IPS DF 6.9 (cell line): ENCODE data around the gene HOXB1.
"Not testable (repeated sequence)": the region's sequence is repeated elsewhere in the genome, so short reads cannot be mapped to it uniquely, and the experiment has no call there.

Experiments
- DNase-seq: peaks from one replicate; pipeline ENCODE4 v3.0.0-alpha.2; 2013; ENCODE audit warnings: low read depth, low spot score
- H3K27ac ChIP-seq: one replicate; pipeline ENCODE4 v1.5.1; 2013; ENCODE audit warnings: low read length, control low read depth
- H3K27me3 ChIP-seq: 2 replicates; pipeline ENCODE4 v1.6.1; 2013; ENCODE audit warnings: mild to moderate bottlenecking, low read length; ENCODE audit not compliant: control insufficient read depth, insufficient read depth
- H3K36me3 ChIP-seq: 2 replicates; pipeline ENCODE4 v1.6.1; 2013; ENCODE audit warnings: low read length; ENCODE audit not compliant: control insufficient read depth, insufficient read depth
- H3K4me1 ChIP-seq: 2 replicates; pipeline ENCODE4 v1.6.1; 2013; ENCODE audit warnings: low read length; ENCODE audit not compliant: control insufficient read depth, insufficient read depth
- H3K4me3 ChIP-seq: 2 replicates; pipeline ENCODE4 v1.5.1; 2013; ENCODE audit warnings: mild to moderate bottlenecking, low read length
- H3K9me3 ChIP-seq: 2 replicates; pipeline ENCODE4 v1.6.1; 2013; ENCODE audit warnings: low read length, inconsistent platforms; ENCODE audit not compliant: control insufficient read depth, insufficient read depth
- WGBS: extraction: QIAGEN DNeasy Blood & Tissue Kit; methylation state at CpG from one replicate; pipeline ENCODE4 v1.1.7; 2013; ENCODE audit warnings: mixed read lengths, missing lambda C conversion rate; ENCODE audit not compliant: insufficient read length, insufficient coverage; 5-methylcytosine and 5-hydroxymethylcytosine counted together

HOXB1 gene

DNA sequence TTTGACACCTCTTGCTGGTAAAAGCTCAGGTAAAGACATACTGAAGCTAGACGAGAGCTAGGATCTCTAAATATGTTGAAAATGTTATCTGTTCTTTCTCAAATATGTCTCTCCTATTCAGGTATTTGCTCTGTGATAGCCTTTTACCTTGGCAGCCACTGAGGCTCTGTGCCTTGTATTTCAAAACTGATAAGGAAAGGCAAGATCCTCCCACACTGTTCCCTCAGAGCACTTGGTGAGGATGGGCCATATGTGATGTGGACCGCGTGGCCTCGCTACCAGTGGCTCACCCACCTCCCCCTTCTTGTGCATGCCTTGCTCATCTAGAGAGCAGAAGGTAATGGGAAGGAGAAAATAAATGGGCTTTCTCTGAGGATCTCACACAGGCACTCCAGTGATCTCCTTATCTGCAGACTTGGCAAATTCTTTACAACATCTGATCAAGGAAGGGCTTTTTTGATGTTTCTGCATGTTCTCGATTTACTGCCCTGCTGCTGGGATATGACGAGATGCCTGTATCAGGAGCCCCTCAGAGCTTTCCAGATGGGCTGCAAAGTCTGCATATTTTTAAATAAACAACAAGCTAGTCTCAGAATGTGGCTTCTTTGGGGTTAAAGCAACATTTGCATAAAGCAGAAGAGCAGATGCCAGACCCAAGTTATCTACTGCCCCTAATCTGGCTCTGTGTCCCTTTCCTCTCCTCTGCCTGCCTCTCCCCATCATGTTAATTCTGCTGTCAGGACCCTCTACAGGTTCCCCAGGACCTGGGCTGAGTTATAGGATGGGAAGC is 16.9 kb downstream of the HOXB1 start:
- no peak for DNase-seq
- H3K9me3 ChIP-seq, result no peaks in the 10 kb centered on the region
- no peak overlapping the region for H3K4me3 ChIP-seq
- H3K36me3 ChIP-seq, result no peaks in the 10 kb centered on the region
- H3K27me3 ChIP-seq, result no peaks in the 10 kb centered on the region
- no peak overlapping the region for H3K27ac ChIP-seq
- peaks cover 1% of the 10 kb centered on the region; the same call in 1 of the 2 replicates for H3K4me1 ChIP-seq
- WGBS, result no CpG with 5 or more reads among the region's 6 CpGs

DNA sequence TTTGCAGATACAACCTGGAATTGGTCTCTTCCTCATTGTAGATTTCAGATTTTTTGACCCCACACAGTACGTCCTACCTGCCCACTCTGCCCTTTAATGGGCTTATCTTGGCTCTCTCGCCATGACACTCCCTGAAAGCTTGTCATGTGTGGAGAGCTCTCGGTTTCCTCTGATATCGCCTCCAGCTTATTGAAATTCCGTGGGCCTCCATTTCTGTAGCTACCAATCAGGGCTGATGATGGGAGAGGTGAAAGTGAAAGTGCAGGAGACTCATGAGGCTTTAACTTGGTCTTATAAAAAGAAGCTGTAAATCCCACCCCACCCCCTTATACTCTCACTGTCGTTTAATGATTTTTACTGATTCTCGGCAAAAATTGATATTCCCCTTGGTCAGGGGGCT is 17.7 kb downstream of the HOXB1 start:
- DNase-seq, result no peak
- WGBS, result no CpG with 5 or more reads among the region's 7 CpGs
- Histone ChIP-seq H3K36me3 (no peaks in the 10 kb centered on the region), H3K4me3 (no peak overlapping the region), H3K9me3 (no peaks in the 10 kb centered on the region), H3K27ac (no peak overlapping the region), H3K4me1 (peaks cover 1% of the 10 kb centered on the region; the same call in 1 of the 2 replicates), H3K27me3 (no peaks in the 10 kb centered on the region)

DNA sequence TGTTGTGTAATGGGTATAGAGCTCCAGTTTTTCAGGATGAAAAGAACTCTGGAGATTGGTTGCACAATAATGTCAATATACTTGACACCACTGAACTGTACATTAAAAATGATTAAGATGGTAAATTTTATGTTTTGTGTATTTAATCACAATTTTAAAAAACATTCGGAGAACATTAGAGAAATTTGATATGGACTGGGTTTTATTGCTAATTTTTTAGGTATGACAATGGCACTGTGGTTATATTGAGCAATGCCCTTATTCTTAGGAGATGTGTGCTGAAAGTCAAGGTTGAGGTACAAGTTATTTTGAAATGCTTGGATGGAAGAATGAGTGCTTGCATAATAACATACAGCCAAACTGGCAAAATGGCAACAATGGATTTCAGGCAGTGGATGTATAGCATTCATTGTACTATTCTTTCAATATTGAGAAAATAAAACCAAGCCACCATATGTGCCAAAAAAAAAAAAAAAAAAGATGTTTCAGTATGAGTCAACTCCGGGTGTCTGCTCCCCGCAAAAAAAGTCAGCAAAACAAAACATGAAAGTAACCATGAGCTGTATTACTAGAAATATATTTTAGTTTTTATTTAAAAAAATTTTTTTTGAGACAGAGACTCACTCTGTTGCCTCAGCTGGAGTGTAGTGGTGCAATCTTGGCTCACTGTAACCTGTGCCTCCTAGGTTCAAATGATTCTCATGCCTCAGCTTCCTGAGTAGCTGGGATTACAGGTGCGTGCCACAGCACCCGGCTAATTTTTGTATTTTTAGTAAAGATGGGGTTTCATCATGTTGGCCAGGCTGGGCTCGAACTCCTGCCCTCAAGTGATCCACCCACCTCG is 19.8 kb downstream of the HOXB1 start:
- H3K4me3 ChIP-seq, result no peak overlapping the region
- 100% methylated on average over 1 of the region's 7 CpGs for WGBS
- no peaks in the 10 kb centered on the region for H3K9me3 ChIP-seq
- DNase-seq, result no peak
- no peaks in the 10 kb centered on the region for H3K4me1 ChIP-seq
- no peaks in the 10 kb centered on the region for H3K27me3 ChIP-seq
- no peak overlapping the region for H3K27ac ChIP-seq
- no peaks in the 10 kb centered on the region for H3K36me3 ChIP-seq

DNA sequence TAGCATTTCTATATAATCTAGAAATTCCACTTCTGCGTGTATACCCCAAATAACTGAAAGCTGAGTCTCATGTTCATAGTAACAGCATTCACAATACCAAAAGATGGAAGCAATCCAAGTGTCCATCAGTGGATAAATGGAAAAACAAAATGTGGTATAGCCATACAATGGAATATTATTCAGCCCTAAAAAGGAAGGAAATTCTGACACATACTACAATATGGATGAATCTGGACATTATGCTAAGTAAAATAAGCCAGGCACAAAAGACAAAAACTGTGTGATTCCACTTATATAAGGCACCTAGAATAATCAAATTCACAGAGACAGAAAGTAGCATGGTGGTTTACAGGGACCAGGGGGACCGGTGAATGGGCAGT is 20.4 kb downstream of the HOXB1 start:
- no peaks in the 10 kb centered on the region for H3K9me3 ChIP-seq
- no peak overlapping the region for H3K4me3 ChIP-seq
- no CpG with 5 or more reads among the region's 2 CpGs for WGBS
- H3K36me3 ChIP-seq, result no peaks in the 10 kb centered on the region
- no peaks in the 10 kb centered on the region for H3K27me3 ChIP-seq
- no peak overlapping the region for H3K27ac ChIP-seq
- no peaks in the 10 kb centered on the region for H3K4me1 ChIP-seq
- no peak for DNase-seq

DNA sequence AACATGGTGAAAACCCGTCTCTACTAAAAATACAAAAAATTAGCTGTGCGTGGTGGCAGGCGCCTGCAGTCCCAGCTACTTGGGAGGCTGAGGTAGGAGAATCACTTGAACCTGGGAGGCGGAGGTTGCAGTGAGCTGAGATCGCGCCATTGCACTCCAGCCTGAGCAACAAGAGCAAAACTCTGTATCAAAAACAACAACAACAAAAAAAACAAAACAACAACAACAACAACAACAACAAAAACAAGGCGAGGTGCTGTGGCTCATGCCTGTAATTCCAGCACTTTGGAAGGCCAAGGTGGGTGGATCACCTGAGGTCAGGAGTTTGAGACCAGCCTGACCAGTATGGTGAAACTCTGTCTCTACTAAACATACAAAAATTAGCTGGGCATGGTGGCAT is 21.1 kb downstream of the HOXB1 start:
- H3K9me3 ChIP-seq, H3K27me3 ChIP-seq, H3K4me1 ChIP-seq, DNase-seq, H3K4me3 ChIP-seq, H3K27ac ChIP-seq, H3K36me3 ChIP-seq: not testable (repeated sequence)
- WGBS, result no CpG with 5 or more reads among the region's 7 CpGs

DNA sequence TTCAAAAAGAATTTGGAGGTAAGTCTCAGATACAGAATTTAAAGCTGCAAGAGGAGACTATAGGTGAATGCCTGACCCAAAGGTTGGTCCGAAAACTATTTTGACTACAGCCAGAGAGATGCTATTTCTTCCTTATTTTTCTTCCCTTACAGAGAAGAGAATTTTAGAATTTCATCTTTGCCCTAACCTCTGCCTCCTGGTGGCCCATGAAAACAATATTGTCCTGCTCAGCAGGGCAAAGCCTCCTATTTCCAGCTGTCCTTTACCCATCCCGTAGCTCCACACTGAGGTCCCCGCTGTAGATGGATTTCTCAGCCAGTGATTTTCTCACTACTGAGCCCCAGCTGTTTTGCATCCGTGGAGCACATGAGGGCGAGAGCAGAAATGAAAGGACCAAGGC is 24.6 kb downstream of the HOXB1 start:
- Histone ChIP-seq H3K9me3 (no peaks in the 10 kb centered on the region), H3K27me3 (peaks cover 2% of the 10 kb centered on the region; the same call in 1 of the 2 replicates), H3K27ac (no peak overlapping the region), H3K4me3 (no peak overlapping the region), H3K4me1 (no peaks in the 10 kb centered on the region), H3K36me3 (no peaks in the 10 kb centered on the region)
- DNase-seq, result no peak
- WGBS, result no CpG with 5 or more reads among the region's 5 CpGs

DNA sequence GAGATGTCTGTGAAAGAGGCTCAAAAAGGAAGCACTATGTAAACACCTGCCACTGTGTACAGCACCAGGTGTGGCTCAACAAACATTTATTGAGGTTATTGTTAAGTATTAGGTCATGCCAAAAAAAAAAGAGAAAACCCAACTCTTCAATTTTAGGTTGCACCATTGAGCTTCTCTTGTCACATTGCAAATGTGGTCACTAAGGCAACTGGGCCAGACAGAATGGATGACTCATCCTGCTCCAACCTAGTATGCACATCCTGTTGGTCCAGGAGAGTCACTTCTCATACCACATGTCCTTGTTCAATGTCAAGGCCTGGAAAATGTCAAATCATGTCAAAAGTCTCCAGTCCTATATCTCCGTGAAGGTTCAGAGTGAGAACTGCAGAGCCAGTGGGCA is 25.0 kb downstream of the HOXB1 start:
- Histone ChIP-seq H3K9me3 (no peaks in the 10 kb centered on the region), H3K36me3 (no peaks in the 10 kb centered on the region), H3K4me3 (no peak overlapping the region), H3K4me1 (no peaks in the 10 kb centered on the region), H3K27me3 (peaks cover 2% of the 10 kb centered on the region; the same call in 1 of the 2 replicates), H3K27ac (no peak overlapping the region)
- no CpG with 5 or more reads among the region's 1 CpG for WGBS
- no peak for DNase-seq

DNA sequence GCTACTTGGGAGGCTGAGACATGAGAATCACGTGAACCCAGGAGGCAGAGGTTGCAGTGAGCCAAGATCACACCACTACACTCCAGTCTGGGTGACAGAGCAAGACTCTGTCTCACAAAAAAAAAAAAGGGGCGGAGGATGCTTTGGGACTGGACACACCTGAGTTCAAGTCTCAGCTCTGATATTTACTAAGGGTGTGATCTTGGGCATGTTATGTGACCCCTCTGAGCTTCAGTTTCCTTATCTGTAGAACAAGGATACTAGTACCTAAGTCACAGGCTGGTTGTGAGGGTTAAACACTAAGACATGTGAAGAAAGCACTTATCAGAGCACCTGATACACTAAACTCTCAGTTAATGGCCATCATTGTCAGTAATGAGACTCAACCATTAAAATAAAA is 25.9 kb downstream of the HOXB1 start:
- no peaks in the 10 kb centered on the region for H3K36me3 ChIP-seq
- H3K27me3 ChIP-seq, result peaks cover 2% of the 10 kb centered on the region; the same call in 1 of the 2 replicates
- H3K4me3 ChIP-seq, result no peak overlapping the region
- H3K27ac ChIP-seq, result no peak overlapping the region
- no peaks in the 10 kb centered on the region for H3K9me3 ChIP-seq
- no peaks in the 10 kb centered on the region for H3K4me1 ChIP-seq
- no peak for DNase-seq
- WGBS, result no CpG with 5 or more reads among the region's 2 CpGs

DNA sequence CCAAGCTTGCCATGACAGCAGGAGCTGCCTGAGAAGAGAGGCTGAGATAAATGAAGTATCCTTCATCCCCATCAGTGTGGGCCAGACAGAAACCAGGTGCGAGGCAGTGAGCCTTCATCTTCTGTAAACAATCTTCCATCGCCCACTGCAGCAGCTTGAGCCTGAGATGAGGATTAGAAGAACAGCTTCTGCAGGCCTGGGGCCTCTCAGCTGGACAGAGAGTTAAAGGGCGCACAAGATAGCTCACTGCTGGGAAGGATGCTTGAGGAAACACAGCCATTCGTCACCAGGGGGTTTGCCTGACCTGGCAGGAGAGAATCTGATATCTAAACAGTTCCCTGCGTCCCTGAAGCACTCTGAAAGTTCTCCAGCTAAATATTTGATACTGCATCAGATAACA is 27.1 kb downstream of the HOXB1 start:
- Histone ChIP-seq H3K27me3 (peaks cover 2% of the 10 kb centered on the region; the same call in 1 of the 2 replicates), H3K36me3 (no peaks in the 10 kb centered on the region), H3K4me1 (no peaks in the 10 kb centered on the region), H3K27ac (no peak overlapping the region), H3K9me3 (no peaks in the 10 kb centered on the region), H3K4me3 (no peak overlapping the region)
- DNase-seq, result no peak
- no CpG with 5 or more reads among the region's 5 CpGs for WGBS

DNA sequence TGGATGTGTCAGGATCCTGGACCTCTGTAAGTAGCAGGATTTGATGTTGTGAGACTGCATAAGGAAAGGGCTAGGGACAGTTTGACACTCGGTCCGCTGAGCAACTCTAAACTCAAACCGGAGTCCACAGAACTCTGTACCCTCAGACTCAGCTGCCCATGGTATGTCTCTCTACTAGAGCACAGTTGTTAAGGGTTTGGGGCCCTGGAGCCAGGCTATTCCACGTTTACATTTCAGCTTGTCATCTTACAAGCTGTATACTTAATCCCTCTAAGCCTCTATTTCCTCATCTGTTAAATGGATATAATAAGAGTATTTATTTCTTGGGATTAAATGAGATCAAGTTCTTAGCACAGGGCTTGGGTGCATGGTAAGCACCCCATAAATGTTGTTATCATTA is 27.9 kb downstream of the HOXB1 start:
- WGBS, result no CpG with 5 or more reads among the region's 4 CpGs
- no peak overlapping the region for H3K27ac ChIP-seq
- no peak for DNase-seq
- no peaks in the 10 kb centered on the region for H3K4me1 ChIP-seq
- H3K9me3 ChIP-seq, result no peaks in the 10 kb centered on the region
- no peaks in the 10 kb centered on the region for H3K36me3 ChIP-seq
- peaks cover 2% of the 10 kb centered on the region; the same call in 1 of the 2 replicates for H3K27me3 ChIP-seq
- H3K4me3 ChIP-seq, result no peak overlapping the region
